ENCODE measurements around the gene RPS6KA3.

DNA sequence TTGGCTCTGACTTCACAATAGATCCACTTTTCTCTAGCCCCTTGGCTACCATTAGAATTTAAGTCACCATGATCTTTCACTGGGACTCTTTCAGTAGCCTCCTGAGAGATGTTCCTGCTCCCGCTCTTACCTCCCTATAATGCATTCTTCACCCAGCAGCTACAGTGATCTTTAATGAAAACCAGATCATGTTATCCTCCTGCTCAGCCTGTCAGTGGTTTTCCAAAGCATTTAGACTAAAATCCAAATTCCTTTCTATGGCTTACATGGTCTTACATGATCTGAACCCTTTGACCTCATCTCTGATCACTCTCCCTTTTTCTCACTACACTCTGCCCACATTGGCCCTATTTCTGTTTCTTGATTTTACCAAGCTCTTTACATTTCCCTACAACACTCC lies 18.3 kb upstream of the RPS6KA3 start:
- TF ChIP-seq, protein P1, sequence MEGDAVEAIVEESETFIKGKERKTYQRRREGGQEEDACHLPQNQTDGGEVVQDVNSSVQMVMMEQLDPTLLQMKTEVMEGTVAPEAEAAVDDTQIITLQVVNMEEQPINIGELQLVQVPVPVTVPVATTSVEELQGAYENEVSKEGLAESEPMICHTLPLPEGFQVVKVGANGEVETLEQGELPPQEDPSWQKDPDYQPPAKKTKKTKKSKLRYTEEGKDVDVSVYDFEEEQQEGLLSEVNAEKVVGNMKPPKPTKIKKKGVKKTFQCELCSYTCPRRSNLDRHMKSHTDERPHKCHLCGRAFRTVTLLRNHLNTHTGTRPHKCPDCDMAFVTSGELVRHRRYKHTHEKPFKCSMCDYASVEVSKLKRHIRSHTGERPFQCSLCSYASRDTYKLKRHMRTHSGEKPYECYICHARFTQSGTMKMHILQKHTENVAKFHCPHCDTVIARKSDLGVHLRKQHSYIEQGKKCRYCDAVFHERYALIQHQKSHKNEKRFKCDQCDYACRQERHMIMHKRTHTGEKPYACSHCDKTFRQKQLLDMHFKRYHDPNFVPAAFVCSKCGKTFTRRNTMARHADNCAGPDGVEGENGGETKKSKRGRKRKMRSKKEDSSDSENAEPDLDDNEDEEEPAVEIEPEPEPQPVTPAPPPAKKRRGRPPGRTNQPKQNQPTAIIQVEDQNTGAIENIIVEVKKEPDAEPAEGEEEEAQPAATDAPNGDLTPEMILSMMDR (IDR thresholded peaks at IDR 0.05), result no peak
- no peak for TF ChIP-seq EZH2 (IDR thresholded peaks at IDR 0.05; ENCODE audit: borderline replicate concordance, insufficient read depth, low read depth, low read length, poor library complexity, severe bottlenecking)
